C4-2B (cell line): ENCODE results near the gene TLE2.

Source experiments
- H3K27ac ChIP-seq: fragments of 450-650 bp; 2 replicates; pipeline ENCODE4 v1.5.1; 2017
- CTCF ChIP-seq: fragments of 450-650 bp; conservative IDR thresholded peaks from 2 replicates; pipeline ENCODE4 v1.5.1; 2017; ENCODE audit warnings: mild to moderate bottlenecking
- ZFX ChIP-seq: fragments of 450-650 bp; IDR thresholded peaks from 2 replicates; pipeline ENCODE4 v1.6.1; 2017

Gene TLE2

GRCh38 chr19:3029065-3029923 lies at the start of gene TLE2:
Gene TLE2 (minus strand): TSS chr19:3029280. CDS start chr19:3028904, 376 bp downstream.
- TF ChIP-seq ZFX, result no peak
- no peak for TF ChIP-seq CTCF
- peak within 1 kb of the TSS; percentile 31 for H3K27ac ChIP-seq

GRCh38 chr19:3075605-3076431 lies 46.7 kb upstream of the TLE2 start:
- TF ChIP-seq ZFX (no peak), CTCF (peak; percentile 97)
- H3K27ac ChIP-seq, result no peak overlapping the region

- TF ChIP-seq ZFX, result no peak
- no peak for TF ChIP-seq CTCF
- no peak overlapping the region for H3K27ac ChIP-seq
These were observed 45.0 kb upstream of the TLE2 start for GRCh38 chr19:3073931-3074595.

GRCh38 chr19:3073159-3073563 lies 44.1 kb upstream of the TLE2 start:
- H3K27ac ChIP-seq, result no peak overlapping the region
- TF ChIP-seq ZFX (no peak), CTCF (no peak)

- no peak overlapping the region for H3K27ac ChIP-seq
- TF ChIP-seq CTCF (no peak), ZFX (no peak)
These were observed 42.7 kb upstream of the TLE2 start for GRCh38 chr19:3071768-3072167.

- no peak for TF ChIP-seq CTCF
- no peak for TF ChIP-seq ZFX
- no peak overlapping the region for H3K27ac ChIP-seq
These were observed 39.0 kb upstream of the TLE2 start for GRCh38 chr19:3068071-3068470.
